ENCODE results near the gene EVX2. TPM values are rescaled to one million over a fixed set of nuclear protein-coding genes. Genes with fewer than 3 reads are reported as not detected.

The EVX2 gene
- total and polyA plus RNA-seq, 9 of the 15 experiments (the other 6 are each of a cell fraction or from before 2014, with no cell fraction given) = not detected

GRCh38 chr2:176085861-176086771, 2.4 kb upstream of the EVX2 start (continued):
- peak; percentile 77 to 80 for TF ChIP-seq RAD21 (CRISPR knock-in tag; conservative IDR thresholded peaks at IDR 0.05 in 1 of 2, IDR thresholded peaks at IDR 0.05 in 1 of 2)
- TF ChIP-seq ZBTB1 (CRISPR knock-in tag; IDR thresholded peaks at IDR 0.05; ENCODE audit: borderline replicate concordance, low read depth) = no peak
- no peak for TF ChIP-seq XRCC3 (IDR thresholded peaks at IDR 0.05)
- no peak for TF ChIP-seq FOSL1 (tag; conservative IDR thresholded peaks at IDR 0.05)
- no peak for TF ChIP-seq VEZF1 (CRISPR knock-in tag; IDR thresholded peaks at IDR 0.05)
- no peak for TF ChIP-seq FOXA3 (CRISPR knock-in tag; conservative IDR thresholded peaks at IDR 0.05 in 1 of 2, IDR thresholded peaks at IDR 0.05 in 1 of 2)
- TF ChIP-seq ZNF277 (CRISPR knock-in tag; IDR thresholded peaks at IDR 0.05; ENCODE audit: borderline replicate concordance) = no peak
- TF ChIP-seq RBM39 (optimal IDR thresholded peaks at IDR 0.05; ENCODE audit: low read depth, low read length) = no peak
- TF ChIP-seq SMC3 (conservative IDR thresholded peaks at IDR 0.05; ENCODE audit: insufficient read depth, low read depth, low read length) = peak; percentile 69
- peak; percentile 79 for TF ChIP-seq CC2D1A (IDR thresholded peaks at IDR 0.05)
- TF ChIP-seq DEAF1 (CRISPR knock-in tag; IDR thresholded peaks at IDR 0.05) = peak; percentile 64
